WERI-Rb-1 (cell line): Measurements from ENCODE around the gene TEX54.
"Not testable (repeated sequence)": the region's sequence is repeated elsewhere in the genome, so short reads cannot be mapped to it uniquely, and the experiment has no call there.

ENCODE experiments used
- DNase-seq: peaks from one replicate; pipeline ENCODE4 v3.0.0-alpha.2; 2020
- H3K27ac ChIP-seq: fragments of 250-450 bp; sonication (Bioruptor Pico); 2 replicates; pipeline ENCODE4 v1.5.1; 2020; ENCODE audit warnings: mild to moderate bottlenecking, moderate library complexity
- H3K27me3 ChIP-seq: fragments of 250-450 bp; sonication (Bioruptor Pico); 2 replicates; pipeline ENCODE4 v1.5.1; 2021; ENCODE audit warnings: mild to moderate bottlenecking, low read depth, moderate library complexity; ENCODE audit not compliant: insufficient read depth, severe bottlenecking
- H3K36me3 ChIP-seq: fragments of 250-450 bp; sonication (Bioruptor Pico); 2 replicates; pipeline ENCODE4 v1.5.1; 2020; ENCODE audit warnings: mild to moderate bottlenecking, moderate library complexity
- H3K4me3 ChIP-seq: 2 replicates; pipeline ENCODE4 v1.5.1; 2011; ENCODE audit warnings: low read depth, mild to moderate bottlenecking, control low read depth, low read length
- H3K9me3 ChIP-seq: fragments of 250-450 bp; sonication (Bioruptor Pico); 2 replicates; pipeline ENCODE4 v1.5.1; 2021; ENCODE audit warnings: mild to moderate bottlenecking, moderate library complexity; ENCODE audit not compliant: severe bottlenecking
- TF ChIP-seq, protein P1 (sequence below): IDR thresholded peaks from 2 replicates; pipeline ENCODE4 v1.5.1; 2011; ENCODE audit warnings: low read depth, mild to moderate bottlenecking, control low read depth, inconsistent platforms, low read length

TEX54 gene

DNA sequence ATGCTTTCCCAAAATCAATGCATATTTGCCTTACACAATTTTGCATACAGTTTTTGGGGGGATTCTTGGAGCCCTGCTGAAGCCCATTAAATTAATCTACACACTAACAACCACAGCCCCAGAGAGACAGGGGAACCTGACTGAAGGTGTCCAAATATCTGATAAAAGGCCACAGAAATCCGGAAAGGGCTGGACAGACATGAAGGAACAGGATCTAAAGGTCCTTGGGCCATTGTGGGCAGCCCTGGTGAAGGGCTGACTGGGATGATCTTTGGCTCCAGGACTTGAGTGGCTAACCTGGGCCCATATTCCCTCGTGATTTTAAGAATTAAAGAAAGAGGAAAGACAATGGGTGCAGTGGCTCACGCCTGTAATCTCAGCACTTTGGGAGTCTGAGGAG lies 13.5 kb upstream of the TEX54 start:
- peaks cover 3% of the 10 kb centered on the region; the same call in 1 of the 2 replicates for H3K36me3 ChIP-seq
- TF ChIP-seq, protein P1, sequence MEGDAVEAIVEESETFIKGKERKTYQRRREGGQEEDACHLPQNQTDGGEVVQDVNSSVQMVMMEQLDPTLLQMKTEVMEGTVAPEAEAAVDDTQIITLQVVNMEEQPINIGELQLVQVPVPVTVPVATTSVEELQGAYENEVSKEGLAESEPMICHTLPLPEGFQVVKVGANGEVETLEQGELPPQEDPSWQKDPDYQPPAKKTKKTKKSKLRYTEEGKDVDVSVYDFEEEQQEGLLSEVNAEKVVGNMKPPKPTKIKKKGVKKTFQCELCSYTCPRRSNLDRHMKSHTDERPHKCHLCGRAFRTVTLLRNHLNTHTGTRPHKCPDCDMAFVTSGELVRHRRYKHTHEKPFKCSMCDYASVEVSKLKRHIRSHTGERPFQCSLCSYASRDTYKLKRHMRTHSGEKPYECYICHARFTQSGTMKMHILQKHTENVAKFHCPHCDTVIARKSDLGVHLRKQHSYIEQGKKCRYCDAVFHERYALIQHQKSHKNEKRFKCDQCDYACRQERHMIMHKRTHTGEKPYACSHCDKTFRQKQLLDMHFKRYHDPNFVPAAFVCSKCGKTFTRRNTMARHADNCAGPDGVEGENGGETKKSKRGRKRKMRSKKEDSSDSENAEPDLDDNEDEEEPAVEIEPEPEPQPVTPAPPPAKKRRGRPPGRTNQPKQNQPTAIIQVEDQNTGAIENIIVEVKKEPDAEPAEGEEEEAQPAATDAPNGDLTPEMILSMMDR: no peak
- no peaks in the 10 kb centered on the region for H3K9me3 ChIP-seq
- no peak overlapping the region for H3K27ac ChIP-seq
- no peak overlapping the region for H3K4me3 ChIP-seq
- peaks cover 3% of the 10 kb centered on the region for H3K27me3 ChIP-seq
- DNase-seq: no peak

DNA sequence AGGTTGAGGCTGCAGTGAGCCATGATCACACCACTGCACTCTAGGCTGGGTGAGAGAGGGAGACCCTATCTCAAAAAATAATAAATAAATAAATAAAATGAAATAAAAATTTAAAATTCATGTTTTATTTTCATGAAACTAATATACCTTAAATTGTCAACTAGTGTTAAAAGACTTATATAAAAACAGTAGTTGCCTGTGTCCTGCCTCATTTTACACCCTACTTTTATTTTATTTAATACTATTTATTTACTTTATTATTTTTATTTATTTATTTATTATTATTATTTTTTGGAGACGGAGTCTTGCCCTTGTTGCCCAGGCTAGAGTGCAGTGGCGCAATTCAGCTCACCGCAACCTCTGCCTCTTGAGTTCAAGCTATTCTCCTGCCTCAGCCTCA lies 11.5 kb upstream of the TEX54 start:
- TF ChIP-seq, protein P1: no peak
- Histone ChIP-seq H3K27ac (no peak overlapping the region), H3K27me3 (peaks cover 4% of the 10 kb centered on the region), H3K9me3 (no peaks in the 10 kb centered on the region), H3K36me3 (no peaks in the 10 kb centered on the region), H3K4me3 (no peak overlapping the region)
- DNase-seq: no peak

- TF ChIP-seq, protein P1: no peak
- no peak for DNase-seq
These were observed 10.8 kb upstream of the TEX54 start for GRCh38 chr11:62843466-62843865.

DNA sequence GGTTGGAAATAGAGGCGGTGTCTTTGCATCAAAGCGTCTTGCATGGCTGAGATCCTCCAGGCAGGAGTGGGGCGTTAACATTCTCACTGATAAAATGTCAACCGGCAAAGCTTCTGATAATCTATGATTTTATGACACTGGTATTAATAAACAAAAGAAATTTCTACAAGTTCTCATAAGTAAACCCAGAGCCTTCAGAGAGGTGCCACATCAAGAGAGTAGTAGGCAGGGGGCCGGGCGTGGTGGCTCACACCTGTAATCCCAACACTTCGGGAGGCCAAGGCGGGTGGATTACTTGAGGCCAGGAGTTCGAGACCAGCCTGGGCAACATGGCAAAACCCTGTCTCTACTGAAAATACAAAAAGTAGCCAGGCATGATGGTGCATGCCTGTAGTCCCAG lies 10.2 kb upstream of the TEX54 start:
- DNase-seq, H3K27me3 ChIP-seq, H3K9me3 ChIP-seq, H3K36me3 ChIP-seq: not testable (repeated sequence)
- Histone ChIP-seq H3K4me3 (peak overlapping the region; percentile 55), H3K27ac (peak overlapping the region; percentile 98)

More at GRCh38 chr11:62843466-62843865, 10.8 kb upstream of the TEX54 start:
- no peaks in the 10 kb centered on the region for H3K36me3 ChIP-seq
- no peaks in the 10 kb centered on the region for H3K9me3 ChIP-seq
- peak overlapping the region; percentile 98; the same call in 1 of the 2 replicates for H3K27ac ChIP-seq
- no peak overlapping the region for H3K4me3 ChIP-seq
- peaks cover 4% of the 10 kb centered on the region for H3K27me3 ChIP-seq

- TF ChIP-seq, protein P1: no peak
- H3K4me3 ChIP-seq: peak overlapping the region; percentile 55
- no peaks in the 10 kb centered on the region for H3K9me3 ChIP-seq
- H3K27me3 ChIP-seq: peaks cover 4% of the 10 kb centered on the region
- DNase-seq: peak; percentile 67
- H3K36me3 ChIP-seq: no peaks in the 10 kb centered on the region; the same call in 1 of the 2 replicates
- H3K27ac ChIP-seq: peak overlapping the region; percentile 98
These were observed 9.6 kb upstream of the TEX54 start for GRCh38 chr11:62842171-62842741.

DNA sequence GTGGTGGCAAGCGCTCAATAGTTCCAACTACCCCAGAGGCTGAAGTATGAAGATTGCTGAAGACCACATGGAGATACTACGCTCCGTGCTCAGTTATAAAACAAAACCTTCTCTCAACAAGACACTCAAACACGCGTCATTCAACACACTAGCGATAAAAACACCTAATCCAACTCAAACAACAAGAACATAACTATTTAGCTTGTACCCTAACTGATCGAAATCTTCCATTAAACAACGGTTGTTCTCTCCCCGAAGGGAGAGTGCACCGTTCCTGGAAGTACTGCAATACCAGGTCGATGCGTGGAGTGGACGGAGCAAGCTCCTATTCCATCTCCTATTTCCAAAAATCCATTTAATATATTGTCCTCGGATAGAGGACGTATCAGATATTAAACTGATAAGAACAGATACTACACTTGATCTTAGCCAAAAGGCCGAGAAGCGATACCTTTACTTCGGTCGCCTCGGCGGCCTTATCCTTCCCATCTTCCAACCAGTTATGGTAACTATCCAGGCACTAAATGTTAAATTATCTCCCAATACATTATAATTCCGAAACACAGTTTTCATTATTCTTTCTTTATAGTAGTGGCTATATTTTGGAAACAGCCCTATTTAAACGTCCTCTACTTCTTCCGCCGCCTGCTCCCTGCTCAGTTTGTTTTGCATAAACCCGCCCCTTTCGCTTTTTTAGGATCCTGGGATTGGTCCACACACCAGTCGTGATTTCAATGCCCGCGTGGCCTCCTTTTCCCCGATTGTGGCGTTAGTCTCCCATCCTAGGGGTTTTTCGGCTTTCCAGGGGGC lies 8.9 kb upstream of the TEX54 start:
- Histone ChIP-seq H3K27ac (peak overlapping the region; percentile 98), H3K36me3 (peaks cover 6% of the 10 kb centered on the region), H3K9me3 (no peaks in the 10 kb centered on the region), H3K4me3 (peak overlapping the region; percentile 83), H3K27me3 (peaks cover 4% of the 10 kb centered on the region)
- TF ChIP-seq, protein P1: no peak
- DNase-seq: peak; percentile 95

- Histone ChIP-seq H3K4me3 (peak overlapping the region; percentile 83), H3K27ac (peak overlapping the region; percentile 98), H3K36me3 (peaks cover 12% of the 10 kb centered on the region)
- not testable (repeated sequence) for H3K27me3 ChIP-seq, H3K9me3 ChIP-seq
- peak; percentile 90 for DNase-seq
These were observed 8.2 kb upstream of the TEX54 start for GRCh38 chr11:62840721-62841360.
